DND-41 (cell line): ENCODE data around the gene KRTDAP.

Experiments
- EZH2 ChIP-seq: IDR thresholded peaks from 3 replicates; pipeline ENCODE4 v1.6.1; 2012; ENCODE audit warnings: borderline replicate concordance, low read depth, mild to moderate bottlenecking, moderate library complexity, low read length, inconsistent platforms; ENCODE audit not compliant: severe bottlenecking
- TF ChIP-seq, protein P1 (sequence below): IDR thresholded peaks from 2 replicates; pipeline ENCODE4 v1.5.1; 2012; ENCODE audit warnings: borderline replicate concordance, low read length, moderate library complexity, mild to moderate bottlenecking; ENCODE audit not compliant: poor library complexity, severe bottlenecking; ENCODE audit errors: extremely low read depth

DNA sequence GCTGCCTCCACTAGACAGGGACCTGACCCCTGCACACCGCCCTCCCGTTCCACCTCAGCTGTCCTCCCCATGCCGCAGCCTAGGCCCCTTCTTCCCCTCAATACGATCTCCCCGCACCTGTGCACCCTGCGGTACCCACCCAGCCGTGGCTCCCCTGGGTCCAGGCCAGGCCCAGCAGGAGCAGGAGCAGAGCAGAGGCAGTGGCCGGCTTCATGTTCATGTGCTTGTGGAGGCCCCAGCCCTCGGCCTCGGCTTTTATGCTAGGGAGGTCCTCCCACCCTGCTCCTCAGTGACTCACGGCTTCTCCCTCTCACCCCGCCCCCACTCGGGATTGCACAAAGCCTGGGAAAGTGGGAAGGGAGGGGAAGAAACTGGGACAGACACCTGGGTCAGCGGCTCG, 11.4 kb upstream of the KRTDAP start:
- TF ChIP-seq, protein P1, sequence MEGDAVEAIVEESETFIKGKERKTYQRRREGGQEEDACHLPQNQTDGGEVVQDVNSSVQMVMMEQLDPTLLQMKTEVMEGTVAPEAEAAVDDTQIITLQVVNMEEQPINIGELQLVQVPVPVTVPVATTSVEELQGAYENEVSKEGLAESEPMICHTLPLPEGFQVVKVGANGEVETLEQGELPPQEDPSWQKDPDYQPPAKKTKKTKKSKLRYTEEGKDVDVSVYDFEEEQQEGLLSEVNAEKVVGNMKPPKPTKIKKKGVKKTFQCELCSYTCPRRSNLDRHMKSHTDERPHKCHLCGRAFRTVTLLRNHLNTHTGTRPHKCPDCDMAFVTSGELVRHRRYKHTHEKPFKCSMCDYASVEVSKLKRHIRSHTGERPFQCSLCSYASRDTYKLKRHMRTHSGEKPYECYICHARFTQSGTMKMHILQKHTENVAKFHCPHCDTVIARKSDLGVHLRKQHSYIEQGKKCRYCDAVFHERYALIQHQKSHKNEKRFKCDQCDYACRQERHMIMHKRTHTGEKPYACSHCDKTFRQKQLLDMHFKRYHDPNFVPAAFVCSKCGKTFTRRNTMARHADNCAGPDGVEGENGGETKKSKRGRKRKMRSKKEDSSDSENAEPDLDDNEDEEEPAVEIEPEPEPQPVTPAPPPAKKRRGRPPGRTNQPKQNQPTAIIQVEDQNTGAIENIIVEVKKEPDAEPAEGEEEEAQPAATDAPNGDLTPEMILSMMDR, result no peak
- TF ChIP-seq EZH2, result no peak
